Kidney glomerular epithelial cell (primary cell): ENCODE data around the gene MAGI2.

Experiments used
- DNase-seq: peaks from one replicate; lab custom pipeline; 2025; lab: John Stamatoyannopoulos, UW

MAGI2 gene

DNA sequence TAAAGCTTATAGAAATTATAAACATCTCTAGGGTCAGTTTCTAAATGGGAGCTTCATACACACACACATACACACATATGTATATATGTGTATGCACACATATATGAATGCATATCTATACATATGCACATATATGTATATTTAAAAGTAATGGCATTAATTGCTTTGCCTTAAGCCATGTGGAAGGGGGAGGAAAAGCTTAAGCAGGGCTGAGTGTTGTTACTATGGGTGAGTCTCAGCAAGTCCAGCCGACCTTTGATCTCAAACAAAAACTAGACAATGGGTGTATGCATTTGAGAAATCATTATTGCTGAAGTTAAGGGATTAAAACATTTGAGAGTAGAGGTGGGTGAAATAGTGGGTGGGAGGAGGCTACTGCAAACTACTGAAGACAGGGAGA, 546.7 kb downstream of the MAGI2 start:
- DNase-seq = no peak

DNA sequence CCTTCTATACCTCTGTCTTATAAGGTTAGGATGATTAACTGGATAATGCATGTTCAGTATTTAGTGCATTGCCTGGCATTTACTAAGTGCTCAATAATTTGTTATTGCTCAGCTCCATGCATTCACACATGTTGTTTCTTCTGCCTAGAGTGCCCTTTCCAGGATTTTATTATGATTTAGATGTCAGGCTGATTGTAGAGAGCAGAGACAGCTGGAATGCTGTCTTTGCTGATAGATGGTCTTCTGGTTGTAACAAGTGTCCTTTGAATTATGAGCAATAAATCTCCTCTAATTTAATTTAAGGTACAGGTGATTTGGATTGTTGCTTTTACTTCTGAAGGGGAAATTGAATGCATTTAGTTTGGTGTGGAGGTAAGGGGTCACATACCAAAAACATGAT, 548.0 kb downstream of the MAGI2 start:
- no peak for DNase-seq

DNA sequence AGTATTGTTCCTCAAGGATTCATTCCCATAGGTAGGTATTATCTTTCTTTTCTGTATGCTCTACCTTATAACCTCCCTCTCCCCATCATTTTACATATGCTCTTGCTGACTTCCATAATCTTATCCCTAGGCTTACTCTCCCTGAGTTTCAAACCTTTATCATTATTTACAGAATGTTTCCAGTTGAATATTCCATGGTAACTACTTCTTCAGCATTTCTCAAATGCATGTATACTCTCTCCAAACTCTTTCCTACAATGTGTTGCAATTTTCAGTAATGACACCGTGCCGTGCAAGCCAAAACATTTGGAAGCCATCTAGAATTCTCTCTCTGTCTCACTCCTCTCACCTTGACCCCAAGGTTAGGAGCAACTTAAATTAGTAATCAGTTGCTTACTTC, 548.5 kb downstream of the MAGI2 start:
- no peak for DNase-seq

- DNase-seq = no peak
Measured at GRCh38 chr7:78901566-78901965, 551.9 kb downstream of the MAGI2 start.

GRCh38 chr7:78900806-78901205, 552.7 kb downstream of the MAGI2 start:
- no peak for DNase-seq

- DNase-seq = no peak
Measured at GRCh38 chr7:78895393-78895792, 558.1 kb downstream of the MAGI2 start.

DNA sequence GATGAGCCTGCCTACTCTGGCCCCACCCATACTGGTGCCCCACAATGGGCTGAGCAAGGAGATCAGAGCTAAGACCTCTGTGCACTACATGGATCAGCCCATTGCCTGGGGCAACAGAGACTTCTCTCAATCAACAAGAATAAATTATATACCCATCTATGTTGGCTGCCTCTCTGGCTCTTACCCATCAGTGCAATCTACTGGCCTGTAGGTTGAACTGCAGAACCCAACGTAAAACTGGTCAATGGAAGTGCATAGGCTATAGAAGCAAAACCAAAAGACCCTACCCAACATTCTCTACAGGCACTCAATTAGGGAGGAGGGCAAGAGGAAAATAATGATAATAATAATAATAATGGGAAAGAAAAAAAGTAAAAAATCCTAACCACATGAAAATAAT, 574.3 kb downstream of the MAGI2 start:
- no peak for DNase-seq

DNA sequence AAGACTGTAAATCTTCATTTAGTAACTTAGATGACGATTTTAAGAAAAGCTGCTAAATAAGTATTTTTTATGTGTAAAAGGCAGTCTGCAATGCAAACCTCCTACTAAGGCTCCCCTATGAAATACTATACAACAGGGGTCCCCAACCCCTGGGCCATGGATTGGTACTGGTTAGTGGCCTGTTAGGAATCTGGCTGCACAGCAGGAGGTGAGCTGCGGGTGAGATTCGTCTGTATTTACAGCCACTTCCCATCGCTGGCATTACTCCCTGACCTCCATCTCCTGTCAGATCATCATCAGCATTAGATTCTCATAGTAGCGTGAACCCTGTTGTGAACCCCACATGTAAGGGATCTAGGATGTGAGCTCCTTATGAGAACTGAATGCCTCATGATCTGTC, 580.4 kb downstream of the MAGI2 start:
- DNase-seq = no peak

DNA sequence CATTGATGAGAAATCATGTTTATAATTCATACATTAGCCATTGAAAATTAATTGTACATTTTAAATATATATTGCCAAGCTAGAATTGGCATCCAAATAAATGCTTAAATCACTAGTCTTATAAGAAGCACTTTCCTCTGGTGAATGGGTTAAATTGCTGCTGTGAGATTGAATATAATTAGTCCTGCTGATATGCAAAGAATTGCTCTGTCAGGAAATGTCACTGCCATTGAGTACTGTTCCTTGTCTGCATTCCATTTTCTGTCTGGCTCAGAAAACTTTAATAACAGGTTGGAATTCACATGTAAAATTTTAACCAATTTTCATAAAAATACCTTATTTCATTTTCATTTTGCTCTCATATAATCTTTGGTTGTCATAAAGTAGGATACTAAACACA, 589.1 kb downstream of the MAGI2 start:
- no peak for DNase-seq

DNA sequence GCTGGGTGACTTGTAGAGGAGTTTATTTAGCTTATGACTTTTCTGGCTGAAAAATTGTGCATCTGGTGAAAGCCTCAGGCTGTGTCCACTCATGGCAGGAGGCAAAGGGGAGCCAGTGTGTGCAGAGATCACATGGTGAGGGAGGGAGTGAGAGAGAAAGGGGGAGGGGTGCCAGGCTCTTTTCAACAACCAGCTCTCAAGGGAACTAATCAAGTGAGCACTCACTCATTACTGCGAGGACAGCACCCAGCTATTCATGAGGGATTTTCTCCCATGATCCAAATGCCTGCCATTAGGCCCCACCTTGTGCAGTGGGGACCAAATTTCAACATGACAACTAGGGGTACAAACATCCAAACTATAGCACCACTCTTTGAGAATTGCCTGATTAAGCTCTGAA, 590.2 kb downstream of the MAGI2 start:
- DNase-seq = no peak

- peak; percentile 0 for DNase-seq
Measured at GRCh38 chr7:78862411-78862900, 591.0 kb downstream of the MAGI2 start.

DNA sequence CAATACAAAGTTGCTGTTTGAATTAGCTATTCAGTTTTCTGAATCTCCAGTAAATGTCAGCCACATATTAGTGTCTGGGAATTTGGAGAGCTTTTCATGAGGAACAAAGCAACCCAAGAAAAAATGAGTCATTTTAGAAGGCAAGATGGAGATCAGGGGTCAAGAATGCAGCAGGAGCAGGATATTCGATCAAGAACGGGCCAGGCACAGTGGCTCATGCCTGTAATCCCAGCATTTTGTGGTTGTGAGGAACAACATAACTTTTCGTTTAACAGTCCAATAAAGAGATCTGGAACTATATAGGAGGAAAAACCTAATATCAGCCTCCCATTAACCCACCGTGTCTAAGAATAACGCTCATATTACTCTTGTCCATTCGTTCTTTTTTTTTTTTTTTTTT, 600.5 kb downstream of the MAGI2 start:
- DNase-seq = no peak

DNA sequence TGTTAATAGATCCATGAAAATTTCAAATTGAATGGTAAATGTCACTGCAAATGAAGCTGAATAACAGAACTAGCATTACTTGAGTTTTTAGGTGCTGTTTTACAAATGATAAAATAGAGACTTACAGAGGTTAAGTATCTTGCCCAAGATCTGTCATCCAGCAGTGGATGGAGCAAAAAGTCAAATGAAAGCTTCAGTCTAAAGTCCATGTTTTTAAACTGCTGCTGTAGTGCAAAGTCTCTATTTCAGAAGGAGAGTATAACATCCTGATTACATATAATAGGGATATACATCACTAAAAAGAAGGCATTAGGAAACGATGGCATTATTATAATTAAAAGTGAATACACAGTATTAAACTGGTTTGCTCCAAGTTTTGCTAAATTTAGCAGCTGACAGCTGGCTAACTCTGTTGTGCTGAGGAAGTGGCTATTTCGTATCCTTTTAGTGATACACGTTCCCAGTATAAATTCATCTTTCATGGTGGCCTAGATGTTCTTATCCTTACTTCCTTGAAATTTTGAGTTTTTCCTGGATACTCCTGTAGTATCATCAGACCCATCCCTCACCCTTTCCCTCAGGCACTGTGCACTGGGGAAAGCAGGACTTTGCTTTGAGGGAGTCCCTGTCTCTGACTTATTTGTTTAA, 603.2 kb downstream of the MAGI2 start:
- no peak for DNase-seq

DNA sequence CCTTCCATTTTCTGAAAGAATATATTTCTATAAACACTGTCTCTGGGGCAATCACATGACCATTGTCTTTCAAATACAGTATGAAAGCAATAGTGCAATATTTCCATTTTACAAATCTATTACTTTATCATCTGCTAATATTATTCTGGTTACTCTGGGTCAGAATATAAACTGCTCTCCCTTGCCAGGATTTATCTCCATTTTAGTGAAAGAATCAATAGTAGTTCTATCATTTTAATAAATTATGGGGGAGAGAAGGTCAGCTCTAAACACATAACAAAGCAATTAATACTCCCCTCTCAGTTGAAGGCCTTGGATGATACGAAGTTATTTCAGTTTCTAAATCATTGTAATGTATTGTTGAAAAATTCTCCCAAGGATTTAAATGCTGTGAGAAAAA, 608.3 kb downstream of the MAGI2 start:
- no peak for DNase-seq

GRCh38 chr7:78842068-78842467, 611.4 kb downstream of the MAGI2 start:
- no peak for DNase-seq

DNA sequence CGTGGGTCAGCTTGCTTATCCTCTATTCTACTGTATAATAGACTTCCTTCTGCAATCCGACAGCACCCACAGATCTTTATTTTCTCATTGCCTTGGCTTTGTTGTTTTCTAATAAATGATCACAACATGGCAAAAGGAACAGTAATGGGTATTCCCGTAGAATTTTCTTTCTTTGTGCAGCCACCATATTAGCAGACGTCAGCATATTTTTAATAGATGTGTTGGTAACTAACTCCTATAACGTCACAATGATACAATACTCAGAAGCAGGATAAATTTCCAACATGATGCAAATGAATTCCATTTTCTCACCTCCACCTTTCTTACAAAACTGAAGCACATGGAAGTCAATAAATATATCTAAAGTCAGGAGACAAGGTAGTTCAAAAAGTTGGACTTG, 617.6 kb downstream of the MAGI2 start:
- no peak for DNase-seq

DNA sequence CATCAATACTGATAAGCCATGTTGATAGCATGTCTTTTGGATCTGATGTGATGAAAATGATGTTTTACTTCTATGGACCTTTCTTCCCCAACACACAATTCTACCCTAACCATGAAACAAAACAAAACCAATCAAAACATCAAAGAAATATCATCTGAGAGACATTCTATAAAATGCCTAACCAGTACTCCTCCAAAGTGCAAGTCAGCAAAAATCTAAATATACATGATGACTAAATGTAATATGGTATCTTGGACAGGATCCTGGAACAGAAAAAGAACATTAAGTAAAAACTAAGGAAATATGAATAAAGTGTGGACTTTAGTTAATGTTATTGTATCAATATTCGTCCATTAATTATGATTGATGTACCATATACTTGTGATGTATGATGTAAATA, 625.1 kb downstream of the MAGI2 start:
- no peak for DNase-seq

DNA sequence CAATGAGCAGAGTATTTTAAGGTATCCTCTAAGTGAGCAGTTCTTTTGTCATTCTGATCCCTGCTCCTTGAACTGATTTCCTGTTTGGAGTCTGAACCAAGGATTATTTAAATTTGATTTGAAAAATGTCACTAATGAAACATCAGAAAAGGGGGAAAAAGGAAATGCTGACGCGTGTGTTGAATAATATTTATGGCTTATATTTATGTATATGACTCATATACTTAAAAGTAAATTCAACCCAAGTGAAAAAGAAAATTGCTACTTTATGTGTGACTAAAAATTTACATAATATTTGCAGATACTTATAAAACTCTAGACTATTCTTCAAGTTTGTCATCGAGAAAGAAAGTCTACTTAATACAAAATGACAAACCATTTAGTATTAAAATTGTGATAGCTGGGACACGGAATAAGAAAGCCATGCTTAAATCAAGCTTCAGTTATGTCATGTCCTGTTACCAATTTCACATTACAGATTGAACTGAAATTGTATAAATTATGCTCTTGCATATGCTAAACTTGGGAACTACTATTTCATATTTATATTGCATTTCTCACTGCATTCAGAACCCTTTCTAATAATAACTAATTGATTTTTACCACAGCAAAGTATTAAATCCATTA, 649.9 kb downstream of the MAGI2 start:
- no peak for DNase-seq

DNA sequence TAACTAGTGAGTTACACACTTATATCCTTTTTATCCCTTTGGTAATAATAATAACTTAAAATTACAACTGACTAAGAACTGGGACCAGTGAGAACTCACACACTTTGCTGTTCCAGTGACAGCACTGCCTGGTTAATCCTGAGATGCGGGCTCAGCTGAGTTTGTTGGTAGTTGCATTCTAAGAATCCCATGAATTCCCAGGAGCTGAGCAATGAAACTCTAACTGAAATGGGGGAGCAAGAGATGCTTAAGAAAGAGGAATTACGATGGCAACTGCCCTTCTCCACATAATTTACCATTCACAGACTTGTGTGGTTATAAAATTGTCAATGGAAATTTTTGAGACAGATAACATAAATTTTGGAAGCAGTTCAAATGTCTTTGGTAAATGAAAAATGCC, 659.4 kb downstream of the MAGI2 start:
- DNase-seq = no peak

- DNase-seq = no peak
Measured at GRCh38 chr7:78792624-78793023, 660.8 kb downstream of the MAGI2 start.

DNA sequence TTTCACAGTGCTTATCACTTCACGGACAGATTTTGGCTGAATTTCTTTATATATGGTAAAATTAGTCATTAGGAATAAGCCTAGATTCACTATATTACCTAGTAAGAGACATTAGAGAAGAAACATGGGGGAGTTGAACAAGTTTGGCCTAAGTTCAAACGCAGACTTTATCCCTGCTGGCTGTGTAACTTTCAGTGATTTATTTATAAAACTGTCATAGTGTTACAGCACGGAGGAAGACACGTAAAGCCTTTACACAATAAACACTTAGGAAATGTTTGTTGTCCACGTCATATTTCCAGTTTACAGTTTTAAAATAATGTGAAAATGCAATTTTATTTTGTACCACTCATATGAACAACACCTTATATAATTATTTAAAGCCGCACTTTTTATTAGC, 661.5 kb downstream of the MAGI2 start:
- no peak for DNase-seq

DNA sequence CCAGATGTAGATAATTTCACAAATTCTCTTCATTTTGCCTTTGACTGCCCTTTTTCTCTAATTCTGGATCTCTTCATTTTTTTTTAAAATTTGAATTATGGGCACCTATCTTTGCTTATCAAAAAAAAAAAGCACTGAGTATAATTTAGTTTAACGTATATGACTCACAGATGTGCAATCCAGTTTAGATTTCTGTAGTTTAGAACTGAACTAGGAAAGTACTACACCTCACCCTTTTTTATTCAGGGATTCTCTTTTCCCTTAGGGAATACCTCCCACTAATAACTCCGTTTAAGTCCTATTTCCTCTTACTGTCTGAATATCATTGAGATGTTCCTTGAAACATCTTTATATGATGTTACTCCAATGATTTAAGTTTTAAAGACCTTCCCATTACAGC, 665.0 kb downstream of the MAGI2 start:
- no peak for DNase-seq

GRCh38 chr7:78787854-78788253, 665.6 kb downstream of the MAGI2 start:
- DNase-seq = no peak

- DNase-seq = no peak
Measured at GRCh38 chr7:78786055-78786454, 667.4 kb downstream of the MAGI2 start.
